Measurements from ENCODE around the gene PIP5K1B.

- TF ChIP-seq SUZ12 (IDR thresholded peaks at IDR 0.05; ENCODE audit: extremely low read depth, insufficient read depth, insufficient read length), result no peak
- TF ChIP-seq ZNF274 (IDR thresholded peaks at IDR 0.05; ENCODE audit: low read depth, low read length), result no peak
- TF ChIP-seq YY1 (IDR thresholded peaks at IDR 0.05; ENCODE audit: insufficient read depth, insufficient read length), result no peak
These were observed 584 bp upstream of the PIP5K1B start for GRCh38 chr9:68704498-68704813.

Measured in NT2/D1 (cell line).